ENCODE measurements around the gene ATP6V1C2.

ATP6V1C2 gene, protein sequence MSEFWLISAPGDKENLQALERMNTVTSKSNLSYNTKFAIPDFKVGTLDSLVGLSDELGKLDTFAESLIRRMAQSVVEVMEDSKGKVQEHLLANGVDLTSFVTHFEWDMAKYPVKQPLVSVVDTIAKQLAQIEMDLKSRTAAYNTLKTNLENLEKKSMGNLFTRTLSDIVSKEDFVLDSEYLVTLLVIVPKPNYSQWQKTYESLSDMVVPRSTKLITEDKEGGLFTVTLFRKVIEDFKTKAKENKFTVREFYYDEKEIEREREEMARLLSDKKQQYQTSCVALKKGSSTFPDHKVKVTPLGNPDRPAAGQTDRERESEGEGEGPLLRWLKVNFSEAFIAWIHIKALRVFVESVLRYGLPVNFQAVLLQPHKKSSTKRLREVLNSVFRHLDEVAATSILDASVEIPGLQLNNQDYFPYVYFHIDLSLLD

DNA sequence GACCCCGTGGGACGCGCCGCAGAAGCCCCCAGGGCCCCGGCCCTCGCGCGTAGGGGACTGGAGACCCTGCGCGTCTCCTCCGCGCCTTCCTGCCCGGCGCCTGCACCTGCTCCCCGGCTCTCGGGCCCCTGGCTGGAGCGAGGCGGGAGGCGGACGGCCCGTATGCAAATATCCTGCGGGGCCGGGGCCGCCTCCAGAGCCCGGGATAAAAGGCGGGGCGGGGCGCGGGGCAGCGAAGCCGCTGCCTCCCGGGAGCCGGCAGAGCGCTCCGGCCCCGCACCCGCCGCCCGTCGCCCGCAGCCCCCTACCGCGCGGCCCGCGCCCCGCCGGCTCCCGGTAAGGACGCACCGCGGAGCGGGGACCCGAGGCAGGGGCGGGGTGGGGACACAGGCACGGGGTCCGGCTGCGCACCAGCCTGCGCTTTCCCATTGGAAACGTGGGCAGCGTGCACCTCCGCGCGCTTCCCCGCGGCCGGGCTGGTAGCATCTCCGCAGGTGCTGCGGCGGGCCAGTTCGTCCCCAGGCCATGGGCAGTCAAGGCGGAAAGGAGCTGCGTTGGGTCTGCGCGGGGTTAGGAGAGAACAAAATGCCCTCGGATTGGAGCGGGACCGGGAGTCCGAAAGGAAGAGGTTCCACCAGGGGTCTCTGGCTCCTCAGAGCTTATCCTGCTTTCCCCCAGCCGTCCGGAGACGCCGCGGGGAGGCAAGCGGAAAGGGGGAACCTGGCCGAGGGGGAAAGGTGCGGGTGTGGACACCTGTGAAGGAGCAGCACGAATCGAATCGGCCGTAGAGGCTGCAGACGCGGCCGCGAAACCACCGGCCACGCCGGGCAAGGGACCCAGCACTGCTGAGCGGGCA is at the start of gene ATP6V1C2:
Gene ATP6V1C2, plus strand, starts transcription at position 235 of the 856 bp plus-strand sequence. CDS start 1,220 bp downstream, outside the sequence.
- DNase-seq: no peak

GRCh38 chr2:10675131-10675530 is 46.3 kb upstream of the ATP6V1C2 start:
- DNase-seq: no peak

- no peak for DNase-seq
Observed at GRCh38 chr2:10678225-10678624, 43.2 kb upstream of the ATP6V1C2 start.

- no peak for DNase-seq
Observed at GRCh38 chr2:10680214-10680613, 41.2 kb upstream of the ATP6V1C2 start.

DNA sequence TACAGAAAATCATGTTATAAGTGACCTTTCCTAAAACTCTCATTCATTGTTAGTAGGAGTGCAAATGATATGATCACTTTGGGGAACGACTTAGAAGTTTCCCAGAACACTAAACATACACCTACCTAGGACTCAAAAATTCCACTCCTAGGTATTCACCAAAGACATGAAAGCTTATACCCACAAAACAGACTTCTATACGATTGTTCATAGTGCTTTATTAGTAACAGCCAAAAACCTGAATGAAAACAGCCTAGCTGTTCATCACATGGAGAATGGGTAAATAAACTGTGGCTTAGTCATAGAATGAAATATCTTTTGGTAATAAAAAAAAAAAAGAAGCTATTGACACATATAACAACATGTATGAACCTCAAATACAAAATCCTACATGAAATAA is 40.5 kb upstream of the ATP6V1C2 start:
- DNase-seq: no peak

- DNase-seq: no peak
Observed at GRCh38 chr2:10686176-10686730, 35.2 kb upstream of the ATP6V1C2 start.

- no peak for DNase-seq
Observed at GRCh38 chr2:10688921-10689807, 32.3 kb upstream of the ATP6V1C2 start.

DNA sequence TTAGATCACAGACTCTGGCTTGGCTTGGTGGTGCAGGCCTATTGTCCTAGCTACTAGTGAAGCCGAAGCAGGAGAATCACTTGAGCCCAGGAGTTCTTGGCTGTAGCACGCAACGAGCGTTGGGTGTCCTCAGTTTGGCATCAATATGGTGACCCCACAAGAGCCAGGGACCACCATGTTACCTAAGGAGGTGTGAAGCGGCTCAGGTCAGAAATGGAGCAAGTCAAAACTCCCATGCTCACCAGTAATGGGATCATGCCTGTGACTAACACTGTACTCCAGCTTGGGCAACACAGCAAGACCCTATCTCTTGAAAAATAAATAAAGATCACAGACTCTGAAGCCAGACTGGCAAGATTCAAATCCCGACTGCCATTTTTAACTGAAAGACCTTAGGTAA is 29.9 kb upstream of the ATP6V1C2 start:
- no peak for DNase-seq

DNA sequence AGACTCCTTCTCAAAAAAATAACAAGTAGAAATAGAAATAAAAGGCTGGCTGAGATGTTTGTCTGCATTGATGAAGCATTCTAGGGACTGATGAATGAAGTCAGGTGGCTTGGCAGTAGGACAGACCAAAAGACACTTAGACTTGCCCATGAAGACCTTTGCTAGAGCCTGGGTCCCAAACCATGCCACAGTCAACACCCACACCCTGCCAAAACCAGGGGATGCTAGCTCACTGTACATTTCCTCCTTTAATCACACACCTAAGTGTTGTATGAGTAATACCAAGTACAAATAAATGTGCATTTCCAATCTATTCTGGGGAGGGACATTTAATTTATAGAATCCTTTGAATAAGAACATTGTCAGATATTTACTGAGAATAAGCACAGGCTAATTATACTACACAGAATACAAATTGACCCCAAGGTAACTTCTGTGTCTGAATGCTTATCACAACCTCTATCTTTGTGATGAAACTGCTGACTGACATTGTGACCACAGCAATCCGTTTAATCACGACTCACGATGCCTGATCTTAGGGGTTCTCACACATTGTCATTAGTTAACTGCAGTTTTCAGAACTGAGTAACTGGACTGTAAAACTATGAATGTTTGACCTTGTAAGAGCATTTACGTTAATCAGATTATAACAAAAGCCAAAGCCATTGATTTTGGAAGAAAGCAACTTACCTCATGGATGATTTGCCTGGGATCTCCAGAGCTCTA is 21.2 kb upstream of the ATP6V1C2 start:
- DNase-seq: no peak

DNA sequence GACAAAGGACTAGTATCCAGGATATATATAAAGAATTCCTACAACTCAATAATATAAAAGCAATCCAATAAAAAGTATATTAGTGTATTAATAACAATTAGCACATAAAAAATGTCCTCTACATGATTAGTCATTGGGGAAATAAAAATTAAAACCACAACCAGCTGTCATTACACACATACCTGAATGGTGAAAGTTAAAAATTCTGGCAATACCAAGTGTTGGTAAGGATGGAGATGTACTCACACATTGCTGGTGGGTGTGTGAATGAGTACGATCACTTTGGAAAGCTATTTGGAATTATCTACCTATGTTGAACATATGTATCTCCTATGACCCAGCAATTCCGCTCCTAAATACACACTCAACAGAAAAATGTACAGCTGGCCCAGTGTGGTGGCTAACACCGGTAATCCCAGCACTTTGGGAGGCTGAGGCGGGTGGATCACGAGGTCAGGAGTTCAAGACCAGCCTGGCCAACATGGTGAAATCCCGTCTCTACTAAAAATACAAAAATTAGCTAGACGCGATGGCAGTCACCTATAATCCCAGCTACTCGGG is 17.3 kb upstream of the ATP6V1C2 start:
- DNase-seq: no peak

DNA sequence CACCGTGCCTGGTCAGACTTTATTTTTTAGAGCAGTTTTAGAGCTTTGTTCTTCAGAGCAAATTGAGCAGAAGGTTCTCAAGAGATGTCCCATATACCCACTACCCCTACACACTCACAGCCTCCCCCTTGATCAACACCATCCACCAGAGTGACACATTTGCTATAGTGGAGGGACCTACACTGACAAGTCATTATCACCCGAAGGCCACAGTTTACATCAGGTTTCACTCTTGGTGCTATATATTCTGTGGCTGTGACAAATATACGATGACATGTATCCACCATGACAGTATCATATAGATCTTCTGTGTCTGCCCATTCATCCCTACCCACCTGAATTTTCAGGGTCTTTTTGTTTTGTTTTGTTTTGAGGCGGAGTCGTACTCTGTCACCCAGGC is 15.4 kb upstream of the ATP6V1C2 start:
- DNase-seq: no peak

DNA sequence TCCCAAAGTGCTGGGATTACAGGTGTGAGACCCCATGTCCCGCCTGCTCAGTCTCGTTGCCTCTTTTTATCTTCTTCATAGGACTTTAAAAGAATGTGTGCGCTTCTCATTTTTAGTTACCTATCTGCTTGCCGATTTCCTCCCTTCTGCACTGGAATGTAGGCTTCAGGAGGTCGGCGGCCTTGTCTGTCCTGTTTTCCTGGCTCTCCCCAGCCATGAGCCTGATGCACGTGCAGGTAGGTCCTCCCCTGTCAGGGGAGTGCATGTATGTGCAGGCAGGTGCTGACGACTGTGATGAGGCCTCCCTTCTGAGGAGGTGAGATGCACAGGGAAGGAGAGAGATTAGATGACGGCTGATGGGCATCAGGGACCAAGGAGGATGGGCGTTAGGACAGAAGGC is 13.6 kb upstream of the ATP6V1C2 start:
- no peak for DNase-seq

GRCh38 chr2:10709290-10709939 is 12.0 kb upstream of the ATP6V1C2 start:
- DNase-seq: no peak

DNA sequence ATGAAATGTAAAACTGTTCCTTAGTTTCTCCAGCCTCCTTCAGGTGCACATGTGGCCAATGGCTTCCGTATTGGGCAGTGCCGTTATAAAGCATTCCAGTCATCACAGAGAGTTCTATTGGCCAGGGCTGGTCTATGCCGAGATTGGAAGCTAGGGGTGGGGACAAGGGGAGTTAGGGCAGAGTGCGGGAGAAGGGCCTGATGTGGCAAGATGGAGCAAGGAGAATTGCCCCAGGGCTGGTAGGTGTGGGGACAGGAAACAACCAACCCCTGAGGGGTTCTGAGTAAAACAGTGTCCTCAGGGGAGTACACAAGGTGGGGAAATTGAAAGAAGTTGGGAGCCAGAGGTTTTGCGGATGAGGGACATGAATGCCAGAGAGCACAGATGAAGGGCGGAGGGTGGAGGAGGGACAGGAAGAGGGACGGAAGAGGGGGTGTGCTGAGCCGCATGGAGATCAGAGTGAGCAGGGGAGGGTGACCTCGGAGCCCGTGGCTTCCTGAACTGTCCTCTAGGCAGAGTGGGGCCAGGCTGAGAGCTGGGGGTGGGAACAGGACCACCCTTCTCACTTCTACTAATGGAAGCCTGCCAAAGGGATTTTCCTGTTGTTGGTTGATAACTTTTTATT is 9.1 kb upstream of the ATP6V1C2 start:
- DNase-seq: no peak

- DNase-seq: no peak
Observed at GRCh38 chr2:10716581-10716980, 4.8 kb upstream of the ATP6V1C2 start.

DNA sequence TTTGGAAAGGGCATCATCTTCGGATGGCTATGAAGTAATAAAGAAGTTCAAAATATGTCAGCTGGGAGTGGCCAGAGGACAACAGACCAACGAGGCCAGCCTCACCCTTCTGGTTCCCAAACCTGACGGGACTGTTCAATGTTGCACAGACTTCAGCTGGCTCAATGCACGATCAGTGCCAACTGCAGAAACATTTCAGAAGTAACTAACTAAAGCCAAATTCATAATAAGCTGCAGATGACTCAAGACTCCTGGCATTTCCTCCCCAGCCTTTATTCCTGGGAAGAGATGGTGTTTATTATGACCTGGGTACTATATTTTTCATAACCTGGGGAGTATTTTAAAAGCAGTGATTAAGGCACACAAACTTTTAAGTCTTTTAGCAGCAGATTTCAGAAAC is 3.8 kb upstream of the ATP6V1C2 start:
- no peak for DNase-seq

- DNase-seq: no peak
Observed at GRCh38 chr2:10720306-10720705, 1.1 kb upstream of the ATP6V1C2 start.

- no peak for DNase-seq
Observed at GRCh38 chr2:10720947-10721395, 459 bp upstream of the ATP6V1C2 start.

GRCh38 chr2:10722252-10722825 is 909 bp downstream of the ATP6V1C2 start:
- DNase-seq: no peak

DNA sequence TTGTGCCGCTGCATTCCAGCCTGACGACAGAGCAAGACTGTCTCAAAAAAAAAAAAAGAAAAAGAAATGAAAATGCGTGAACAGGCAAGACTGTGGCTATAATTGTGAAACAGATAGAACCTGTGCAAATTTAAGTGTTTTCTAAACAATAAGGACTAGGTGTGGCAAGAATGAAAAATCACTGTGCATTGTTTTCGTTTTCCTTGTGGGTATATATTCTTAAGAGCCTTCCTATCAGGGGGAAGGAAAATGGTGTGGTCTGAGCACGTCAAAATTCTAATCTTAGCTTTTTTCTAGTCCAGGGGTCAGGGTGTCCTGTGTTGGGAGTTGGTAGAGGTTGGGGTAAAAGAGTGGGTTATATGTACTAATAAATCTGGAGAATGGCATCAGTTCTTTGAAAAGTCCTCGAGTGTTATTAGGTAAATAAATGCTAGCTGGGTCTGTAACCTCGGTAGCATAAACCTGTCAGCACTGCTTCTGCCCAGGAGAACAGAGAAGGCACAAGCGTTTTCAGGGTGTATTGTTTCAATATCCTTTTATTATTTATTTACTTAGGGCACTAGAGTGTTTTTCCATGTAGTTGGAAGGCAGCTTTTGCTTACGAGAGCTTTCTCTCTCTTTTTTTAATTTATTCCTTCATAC is 11.6 kb downstream of the ATP6V1C2 start:
- no peak for DNase-seq

Measured in NCI-H446 treated with DMSO at 0.1 percent for 48 hours (cell line).